AG09319 (cell line): Measurements from ENCODE around the gene ZNF891.
A peak's percentile ranks its signal among the peaks of the same experiment; 100 is the strongest.

Experiments
- DNase-seq: peaks from one replicate; pipeline ENCODE4 v3.0.0-alpha.2; 2010; ENCODE audit warnings: low read depth; ENCODE audit errors: extremely low read depth
- TF ChIP-seq, protein P1 (sequence below): IDR thresholded peaks from 2 replicates; pipeline ENCODE4 v1.5.1; 2011; ENCODE audit warnings: low read depth, mild to moderate bottlenecking, inconsistent platforms, low read length, moderate library complexity

ZNF891 gene

DNA sequence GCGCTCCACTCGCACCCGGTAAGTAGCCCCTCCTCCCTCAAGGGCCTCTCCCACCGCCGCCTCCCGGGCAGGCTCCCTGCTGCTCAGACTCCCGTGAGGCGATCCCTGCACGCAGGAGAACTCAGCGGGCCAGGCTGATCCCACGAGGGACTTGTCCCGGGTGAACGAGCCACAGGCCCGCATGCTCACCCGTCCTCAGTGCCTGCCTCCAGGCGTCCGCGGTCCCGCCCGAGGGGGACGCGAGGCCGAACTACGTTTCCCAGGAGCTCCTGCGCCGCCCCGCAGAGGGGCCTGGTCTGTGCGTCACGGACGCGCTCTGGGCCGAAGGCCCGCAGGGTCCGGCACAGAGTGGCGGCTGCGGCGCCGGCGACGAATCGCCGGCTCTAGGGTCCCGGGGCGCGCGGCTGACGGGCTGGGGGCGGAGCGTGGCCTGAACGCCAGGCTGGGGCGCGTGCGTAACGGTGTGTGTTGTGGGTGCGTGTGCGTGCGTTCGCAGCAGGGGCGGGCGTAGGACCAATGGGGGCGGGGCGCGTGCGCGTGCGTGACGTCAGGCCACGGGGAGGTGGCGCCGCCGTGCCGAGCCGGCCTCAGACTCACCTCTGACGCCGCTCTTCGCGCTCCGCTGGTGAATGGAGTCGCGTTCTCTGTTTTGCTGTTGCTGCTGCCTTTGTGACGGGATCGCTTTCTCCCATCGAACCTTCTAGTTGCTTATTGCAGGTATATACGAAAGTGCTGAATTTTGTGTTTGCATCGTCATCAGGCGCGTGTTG, at the start of gene ZNF891, which contains the start of gene ZNF10:
ZNF891 (minus strand) TSS at position 237 of the 770 bp plus-strand sequence. CDS start 8,356 bp downstream, outside the sequence.
ZNF10 (plus strand) TSS at position 590 of the 770 bp plus-strand sequence. CDS start 13,866 bp downstream, outside the sequence.
- TF ChIP-seq, protein P1, sequence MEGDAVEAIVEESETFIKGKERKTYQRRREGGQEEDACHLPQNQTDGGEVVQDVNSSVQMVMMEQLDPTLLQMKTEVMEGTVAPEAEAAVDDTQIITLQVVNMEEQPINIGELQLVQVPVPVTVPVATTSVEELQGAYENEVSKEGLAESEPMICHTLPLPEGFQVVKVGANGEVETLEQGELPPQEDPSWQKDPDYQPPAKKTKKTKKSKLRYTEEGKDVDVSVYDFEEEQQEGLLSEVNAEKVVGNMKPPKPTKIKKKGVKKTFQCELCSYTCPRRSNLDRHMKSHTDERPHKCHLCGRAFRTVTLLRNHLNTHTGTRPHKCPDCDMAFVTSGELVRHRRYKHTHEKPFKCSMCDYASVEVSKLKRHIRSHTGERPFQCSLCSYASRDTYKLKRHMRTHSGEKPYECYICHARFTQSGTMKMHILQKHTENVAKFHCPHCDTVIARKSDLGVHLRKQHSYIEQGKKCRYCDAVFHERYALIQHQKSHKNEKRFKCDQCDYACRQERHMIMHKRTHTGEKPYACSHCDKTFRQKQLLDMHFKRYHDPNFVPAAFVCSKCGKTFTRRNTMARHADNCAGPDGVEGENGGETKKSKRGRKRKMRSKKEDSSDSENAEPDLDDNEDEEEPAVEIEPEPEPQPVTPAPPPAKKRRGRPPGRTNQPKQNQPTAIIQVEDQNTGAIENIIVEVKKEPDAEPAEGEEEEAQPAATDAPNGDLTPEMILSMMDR, result no peak
- DNase-seq, result peak; percentile 92

DNA sequence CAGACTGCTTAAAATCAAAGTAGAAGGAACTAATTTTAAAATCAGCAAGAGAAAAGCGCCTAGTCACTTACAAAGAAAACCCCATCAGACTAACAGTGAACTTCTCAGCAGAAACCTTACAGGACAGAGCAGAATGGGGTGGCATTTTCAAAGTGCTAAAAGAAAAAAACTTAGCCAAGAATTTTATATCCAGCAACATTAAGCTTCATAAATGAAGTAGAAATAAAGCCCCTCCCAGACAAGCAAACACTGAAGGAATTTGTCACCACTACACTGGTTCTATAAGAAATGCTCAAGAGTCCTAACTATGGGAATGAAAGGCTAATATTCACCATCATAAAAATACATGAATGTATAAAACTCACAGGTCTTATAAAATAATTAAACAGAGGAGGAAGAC, 44.8 kb upstream of the ZNF891 start:
- TF ChIP-seq, protein P1, result no peak
- DNase-seq, result no peak

DNA sequence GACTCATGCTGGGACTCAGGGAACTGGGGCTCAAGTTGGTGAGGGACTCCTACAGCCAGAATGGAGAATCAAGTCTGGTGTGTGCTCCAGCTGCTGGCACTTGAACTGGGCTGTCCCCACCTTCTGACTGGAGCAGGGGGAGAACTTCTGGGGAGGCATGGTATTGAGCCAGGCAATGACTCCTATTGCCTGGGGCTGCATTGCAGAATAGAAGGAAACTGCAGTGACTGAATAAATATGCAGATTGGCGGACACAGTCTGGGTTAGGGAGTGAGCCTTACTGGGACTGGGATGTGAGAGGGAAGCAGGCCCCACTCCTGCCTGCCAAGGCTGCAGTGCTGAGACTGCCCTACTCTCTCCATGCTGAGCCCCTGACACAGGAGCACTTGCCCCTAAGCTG, 42.4 kb upstream of the ZNF891 start:
- TF ChIP-seq, protein P1, result no peak
- no peak for DNase-seq

DNA sequence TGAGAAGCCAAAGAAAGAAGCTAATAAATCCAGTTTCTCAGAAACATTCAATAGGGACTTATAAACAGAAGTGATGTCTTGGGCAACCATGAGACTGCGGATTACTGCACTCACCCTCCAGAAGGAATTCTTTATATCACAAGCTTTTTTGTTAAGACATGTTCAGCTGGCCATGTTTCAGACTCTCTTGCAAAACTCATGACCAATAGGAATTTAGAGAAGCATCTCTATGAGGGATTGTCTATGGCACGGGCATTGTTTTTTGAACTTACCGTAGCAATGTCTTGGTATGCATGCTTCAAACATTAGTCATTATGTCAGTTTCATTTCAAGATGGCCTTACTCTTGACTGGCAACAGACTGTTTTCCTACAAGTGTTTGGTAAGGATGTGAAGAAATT, 35.7 kb upstream of the ZNF891 start:
- no peak for DNase-seq
- TF ChIP-seq, protein P1, result no peak

DNA sequence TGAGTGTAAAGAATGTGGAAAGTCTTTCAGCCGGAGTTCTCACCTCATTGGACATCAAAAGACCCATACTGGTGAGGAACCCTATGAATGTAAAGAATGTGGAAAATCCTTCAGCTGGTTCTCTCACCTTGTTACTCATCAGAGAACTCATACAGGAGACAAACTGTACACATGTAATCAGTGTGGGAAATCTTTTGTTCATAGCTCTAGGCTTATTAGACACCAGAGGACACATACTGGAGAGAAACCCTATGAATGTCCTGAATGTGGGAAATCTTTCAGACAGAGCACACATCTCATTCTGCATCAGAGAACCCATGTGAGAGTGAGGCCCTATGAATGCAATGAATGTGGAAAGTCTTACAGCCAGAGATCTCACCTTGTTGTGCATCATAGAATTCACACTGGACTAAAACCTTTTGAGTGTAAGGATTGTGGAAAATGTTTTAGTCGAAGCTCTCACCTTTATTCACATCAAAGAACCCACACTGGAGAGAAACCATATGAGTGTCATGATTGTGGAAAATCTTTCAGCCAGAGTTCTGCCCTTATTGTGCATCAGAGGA, 26.1 kb upstream of the ZNF891 start:
- TF ChIP-seq, protein P1, result no peak
- no peak for DNase-seq

DNA sequence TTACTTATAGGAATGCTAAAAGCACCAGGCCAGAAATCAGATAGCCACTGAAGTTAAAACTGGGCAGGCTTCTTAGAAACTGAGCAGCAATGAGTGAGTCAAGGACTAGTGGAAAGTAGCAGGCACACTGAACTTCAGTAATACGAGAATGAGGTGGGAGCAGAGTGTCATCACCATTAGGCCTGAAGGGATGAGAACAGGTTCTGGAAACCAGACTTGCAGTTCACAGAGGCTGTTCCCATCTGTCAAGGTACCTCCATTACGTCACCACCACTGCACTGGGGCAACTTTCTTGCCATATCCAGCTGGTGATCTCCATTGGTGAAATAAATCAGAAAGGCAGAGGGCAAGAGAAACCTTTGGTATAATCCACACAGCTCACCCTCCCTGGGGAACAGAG, 15.9 kb upstream of the ZNF891 start:
- TF ChIP-seq, protein P1, result no peak
- no peak for DNase-seq

DNA sequence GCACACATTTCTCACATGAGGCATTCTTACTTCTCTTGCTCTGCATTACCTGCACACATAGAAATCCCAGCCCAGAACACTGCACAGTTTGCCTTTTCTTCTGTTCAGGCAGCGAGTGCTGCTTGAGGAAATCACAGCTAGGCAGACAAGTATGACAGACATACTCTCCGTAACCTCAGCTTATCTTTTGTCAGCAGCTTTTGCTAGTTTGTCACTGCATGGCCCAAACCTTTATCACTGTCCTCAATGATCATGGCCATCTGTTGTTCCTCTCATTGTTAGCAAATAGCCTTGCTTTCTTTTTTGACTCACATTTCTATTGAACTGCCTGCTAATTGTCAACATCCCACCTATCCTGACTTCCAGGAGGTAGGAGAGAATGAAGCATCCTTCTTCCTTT, 5.7 kb upstream of the ZNF891 start:
- DNase-seq, result no peak
- TF ChIP-seq, protein P1, result no peak
